Cardiac fibroblast (primary cell): ENCODE results near the gene FCGR3A.
"Not testable (repeated sequence)": the region's sequence is repeated elsewhere in the genome, so short reads cannot be mapped to it uniquely, and the experiment has no call there.

Experiments used
- DNase-seq, 2 donors: peaks; one replicate each; pipeline versions ENCODE4 v3.0.0 to v3.0.0-alpha.2; 2010; ENCODE audit warnings: low read depth in 2 of 2
- H3K4me3 ChIP-seq, 2 donors: replicated peaks in 1 of 2; 1 replicate in 1 of 2; 2 replicates in 1 of 2; pipeline ENCODE4 v1.5.1; 2011; ENCODE audit warnings: low read depth in 2 of 2, low read length in 2 of 2, mild to moderate bottlenecking in 2 of 2, moderate library complexity in 1 of 2

Gene FCGR3A

GRCh38 chr1:161562441-161562840, 12.8 kb upstream of the FCGR3A start:
- DNase-seq, H3K4me3 ChIP-seq: not testable (repeated sequence)

- peak; percentile 32 to 34 for DNase-seq
- not testable (repeated sequence) for H3K4me3 ChIP-seq
Measured at GRCh38 chr1:161560960-161561715, 11.5 kb upstream of the FCGR3A start.

DNA sequence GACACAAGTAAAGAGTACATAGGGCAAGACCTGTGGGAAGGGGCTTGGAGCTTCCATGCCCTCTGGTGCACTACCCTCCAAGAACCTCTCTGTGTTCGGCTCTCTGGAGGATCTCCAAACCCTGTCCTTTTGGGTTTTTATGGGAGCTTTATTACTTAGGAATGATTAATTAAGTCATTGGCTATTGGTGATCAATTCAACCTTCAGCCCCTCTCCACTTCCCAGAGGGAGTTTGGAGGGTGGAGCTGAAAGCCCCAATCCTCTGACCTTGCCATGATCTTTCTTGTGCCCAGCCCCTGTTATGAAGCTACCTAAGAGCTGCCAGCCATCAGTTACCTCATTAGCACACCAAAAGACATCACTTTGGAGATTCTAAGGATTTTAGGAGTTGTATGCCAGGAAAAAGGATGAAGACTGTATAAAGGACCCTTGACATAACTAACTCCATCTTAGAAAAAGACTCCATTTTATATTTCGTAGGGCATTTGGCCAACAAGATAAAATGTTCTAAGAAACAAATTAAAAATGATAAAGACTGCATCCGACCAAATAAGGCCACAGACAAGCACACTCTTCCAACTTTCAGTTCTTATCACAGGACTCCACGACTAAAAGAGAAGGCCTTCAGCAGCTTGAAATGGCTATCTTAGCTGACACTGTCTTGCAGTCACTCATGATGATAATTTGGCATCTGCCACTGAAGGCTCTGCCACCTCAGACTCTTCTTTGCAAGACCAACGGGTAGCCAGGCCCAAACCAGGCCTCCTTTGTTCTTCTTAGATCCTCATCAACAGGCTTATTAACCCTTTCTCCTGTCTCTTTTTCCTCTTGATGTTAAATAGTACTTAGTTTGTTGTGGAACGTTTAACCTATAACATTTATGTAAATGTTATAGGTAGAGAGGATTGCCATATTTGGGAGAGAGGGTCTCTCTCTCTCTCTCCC, 8.2 kb upstream of the FCGR3A start:
- H3K4me3 ChIP-seq, DNase-seq: not testable (repeated sequence)

GRCh38 chr1:161556990-161557389, 7.4 kb upstream of the FCGR3A start:
- DNase-seq, H3K4me3 ChIP-seq: not testable (repeated sequence)

DNA sequence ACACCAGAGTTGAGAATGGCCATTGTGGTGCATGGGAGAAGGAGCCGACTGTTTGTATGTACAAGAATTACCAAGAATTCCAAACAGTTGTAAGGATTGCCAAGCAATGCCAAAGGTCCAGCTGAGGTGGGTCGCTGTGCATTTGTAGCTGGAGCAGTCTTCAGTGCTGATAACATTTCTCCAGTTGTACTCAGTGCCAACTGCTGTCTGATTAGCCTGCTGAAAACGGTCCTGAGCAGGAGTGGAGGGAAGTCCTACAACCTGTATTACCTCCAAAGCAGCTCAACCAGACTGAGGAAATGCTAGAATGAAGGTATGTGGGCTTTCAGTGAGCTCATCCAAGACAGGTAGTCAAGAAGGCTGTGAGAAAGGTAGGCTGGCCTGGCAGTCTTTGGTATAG, 6.5 kb upstream of the FCGR3A start:
- not testable (repeated sequence) for DNase-seq, H3K4me3 ChIP-seq

- DNase-seq, H3K4me3 ChIP-seq: not testable (repeated sequence)
Measured at GRCh38 chr1:161554815-161555417, 5.3 kb upstream of the FCGR3A start.

GRCh38 chr1:161554340-161554739, 4.7 kb upstream of the FCGR3A start:
- DNase-seq, H3K4me3 ChIP-seq: not testable (repeated sequence)

DNA sequence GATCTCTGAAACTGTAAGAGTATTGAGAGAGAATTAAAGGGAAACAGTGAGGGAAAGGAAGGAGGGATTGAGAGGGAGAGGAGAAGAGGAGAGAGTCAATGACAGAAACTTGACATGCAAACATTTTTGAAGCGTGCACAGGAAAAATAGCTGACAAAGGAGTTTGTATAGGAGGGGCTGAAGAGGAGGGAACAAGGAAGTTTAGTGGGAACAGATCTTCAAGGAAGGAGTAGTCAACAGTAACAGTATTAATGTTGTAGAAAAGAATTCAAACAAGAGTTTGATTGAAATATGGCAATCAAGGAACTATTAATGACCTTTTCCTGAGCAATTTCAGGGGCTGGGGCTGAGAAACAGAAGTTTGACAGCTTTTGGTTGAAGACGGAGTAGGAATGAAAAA, 4.0 kb upstream of the FCGR3A start:
- not testable (repeated sequence) for H3K4me3 ChIP-seq, DNase-seq

DNA sequence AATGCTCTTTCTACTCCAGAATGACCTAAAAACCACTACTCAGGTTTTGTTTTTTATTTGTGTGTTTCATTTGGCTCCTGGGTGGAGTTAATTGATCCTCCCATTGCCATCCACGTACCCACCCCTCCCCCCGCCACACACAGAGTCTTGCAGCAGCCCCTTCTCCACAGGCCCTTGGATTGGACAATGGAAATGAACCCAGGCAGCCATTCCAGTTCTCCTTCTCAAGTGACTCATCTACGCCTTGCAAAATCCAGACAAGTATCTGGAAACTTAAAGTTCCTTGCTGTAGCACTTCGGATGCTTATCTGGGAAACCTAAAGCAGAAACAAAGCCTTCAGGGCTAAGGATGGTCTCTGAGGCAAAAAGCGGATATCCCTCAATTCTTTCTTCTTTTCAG, 1.3 kb upstream of the FCGR3A start:
- DNase-seq, H3K4me3 ChIP-seq: not testable (repeated sequence)

DNA sequence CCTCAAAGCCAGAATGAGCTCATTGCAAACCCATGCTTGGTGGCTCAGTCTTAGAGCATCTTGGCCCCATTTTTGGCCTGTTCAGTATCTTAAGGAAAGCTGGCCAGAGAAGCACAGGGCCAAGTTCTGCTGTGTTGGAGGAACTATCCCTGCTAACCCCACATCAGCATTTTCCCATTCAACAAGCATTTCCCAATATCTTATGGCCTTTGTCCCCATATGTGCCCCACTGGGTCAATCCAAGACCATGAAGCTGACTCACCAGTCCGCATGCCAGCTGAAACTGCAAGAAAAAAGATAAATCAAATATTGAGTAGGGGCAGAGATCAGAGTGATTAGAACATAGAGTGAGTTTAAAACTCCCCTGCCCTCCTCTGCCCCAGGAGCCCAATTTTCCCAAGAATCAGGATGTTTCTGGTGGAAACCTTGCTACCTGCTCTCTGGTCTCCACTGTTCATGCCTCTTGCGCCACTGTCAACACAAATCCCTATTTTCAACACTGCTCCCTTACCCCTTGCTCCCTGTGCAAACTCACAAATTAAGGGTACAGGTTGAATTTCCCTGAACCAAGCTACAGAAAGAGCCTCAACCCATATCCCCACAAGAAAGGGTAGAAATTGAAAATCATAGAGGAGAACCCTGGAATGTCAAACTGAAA, 740 bp downstream of the FCGR3A start:
- not testable (repeated sequence) for DNase-seq, H3K4me3 ChIP-seq

GRCh38 chr1:161547995-161548741, 1.4 kb downstream of the FCGR3A start:
- H3K4me3 ChIP-seq, DNase-seq: not testable (repeated sequence)

DNA sequence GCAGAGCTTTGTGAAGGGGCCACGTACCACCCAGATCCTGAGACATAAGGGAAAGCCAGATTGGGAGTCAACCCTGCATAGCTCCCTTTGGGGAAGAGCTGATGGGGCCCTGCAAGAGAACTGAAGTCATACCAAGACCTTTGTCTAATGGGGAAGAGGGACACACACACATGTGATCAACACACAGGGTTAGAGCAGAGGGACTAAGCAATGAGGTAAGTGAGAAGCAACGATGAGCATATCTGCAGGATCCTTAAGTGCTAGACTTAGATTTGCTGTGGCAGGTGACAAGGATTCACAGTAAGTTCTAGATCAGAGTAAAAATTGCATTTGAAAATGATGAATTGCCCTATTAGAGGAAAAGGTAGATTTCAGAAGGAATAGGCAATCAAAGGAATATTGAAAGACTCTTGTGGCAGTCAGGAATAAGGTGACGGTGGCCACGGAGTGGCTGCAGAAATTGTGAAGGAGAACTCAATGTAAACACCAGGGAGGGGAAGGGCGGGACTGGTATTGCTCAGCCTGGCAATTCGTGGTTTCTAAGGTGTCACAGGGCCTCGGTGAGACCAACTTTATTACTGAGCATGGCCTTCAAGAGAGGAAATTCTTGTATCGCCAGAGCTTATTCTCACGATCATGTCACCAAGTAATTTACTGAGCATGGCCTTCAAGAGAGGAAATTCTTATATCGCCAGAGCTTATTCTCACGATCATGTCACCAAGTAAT, 4.5 kb downstream of the FCGR3A start:
- DNase-seq: not testable (repeated sequence)

GRCh38 chr1:161543125-161543524, 6.5 kb downstream of the FCGR3A start:
- DNase-seq, H3K4me3 ChIP-seq: not testable (repeated sequence)

More for the DNA sequence above, 4.5 kb downstream of the FCGR3A start:
- H3K4me3 ChIP-seq: not testable (repeated sequence)

DNA sequence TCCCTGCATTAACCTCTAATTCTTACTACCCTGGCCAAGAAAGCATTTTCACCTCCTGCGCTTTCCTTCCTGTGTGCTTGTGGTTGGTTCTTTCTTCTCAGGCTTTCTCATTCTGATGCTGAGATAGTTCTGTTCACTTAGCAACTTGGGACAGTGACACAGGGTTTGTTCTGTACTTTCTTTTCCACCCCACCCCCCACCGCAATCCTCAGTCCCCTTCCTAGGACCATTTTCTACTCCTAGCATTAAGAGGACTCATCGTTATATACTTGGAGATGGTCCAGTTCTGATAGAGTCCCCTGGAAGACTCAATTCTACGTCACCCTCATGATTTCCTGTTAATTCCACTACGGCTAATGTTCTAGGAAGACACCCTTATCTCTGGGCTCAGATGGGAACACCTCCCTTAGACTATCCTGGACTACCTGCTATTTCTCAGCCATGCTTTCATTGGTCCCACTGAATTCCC, 7.5 kb downstream of the FCGR3A start:
- H3K4me3 ChIP-seq, DNase-seq: not testable (repeated sequence)

GRCh38 chr1:161540570-161540960, 9.1 kb downstream of the FCGR3A start:
- DNase-seq, H3K4me3 ChIP-seq: not testable (repeated sequence)

DNA sequence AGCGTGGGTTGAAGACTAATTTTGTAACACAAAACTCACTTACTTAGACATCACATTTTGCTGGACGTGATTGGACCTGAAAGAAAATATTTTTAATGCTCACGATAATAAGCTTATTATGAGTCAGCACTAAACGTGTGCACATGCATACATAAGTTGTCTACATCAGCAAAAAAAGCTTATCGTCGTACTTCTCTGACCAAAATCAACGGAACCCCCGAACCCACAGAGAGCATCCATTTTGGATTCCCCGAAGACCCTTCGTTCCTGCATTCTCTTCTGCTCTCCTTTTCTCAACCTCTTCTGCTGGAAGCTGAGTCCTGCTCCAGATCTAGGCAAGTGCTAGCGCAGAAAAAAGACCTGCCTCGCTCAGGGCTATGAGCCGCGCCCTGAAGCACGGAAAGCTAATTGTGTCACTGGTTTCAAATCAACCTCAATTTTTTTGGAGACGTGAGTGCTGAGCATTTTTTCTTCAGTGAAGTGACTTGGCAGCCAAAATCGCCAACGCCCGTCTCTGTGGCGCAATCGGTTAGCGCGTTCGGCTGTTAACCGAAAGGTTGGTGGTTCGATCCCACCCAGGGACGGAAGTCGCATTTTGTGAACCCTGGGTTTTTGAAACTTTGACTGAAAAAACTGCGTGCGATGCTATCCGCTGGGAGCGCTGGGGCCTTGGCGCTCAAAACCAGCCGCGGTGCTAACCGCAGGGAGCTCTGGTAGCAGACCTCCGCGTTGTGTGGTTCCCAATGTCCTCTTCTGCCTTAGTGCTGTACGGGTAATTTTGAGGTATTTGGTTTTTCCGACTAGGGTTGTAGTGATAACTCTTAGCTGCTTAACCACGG, 9.7 kb downstream of the FCGR3A start:
- peak; percentile 81 to 93 for DNase-seq
- peak overlapping the region; percentile 53 to 54 for H3K4me3 ChIP-seq
